HepG2 (cell line): ENCODE data around the gene INSIG2. TPM values are rescaled to one million over a fixed set of nuclear protein-coding genes. Genes with fewer than 3 reads are reported as not detected.

Source experiments
- BCL6 ChIP-seq: IDR thresholded peaks from 2 replicates; pipeline ENCODE4 v1.6.1; 2016; ENCODE audit warnings: missing genetic modification reagents, missing compliant biosample characterization
- ELF3 ChIP-seq: IDR thresholded peaks from 2 replicates; pipeline ENCODE4 v1.6.1; 2016; ENCODE audit warnings: missing genetic modification reagents, missing compliant biosample characterization
- FOXA1 ChIP-seq, 2 experiments: fragments of 450-650 bp in 1 of 2; sonication (generic) in 1 of 2; formaldehyde crosslinking in 1 of 2; IDR thresholded peaks; 2 replicates each; pipeline versions ENCODE4 v1.4.0 to v1.6.1; 2016 to 2020; ENCODE audit warnings: missing genetic modification reagents in 1 of 2
- HMG20A ChIP-seq: IDR thresholded peaks from 2 replicates; pipeline ENCODE4 v1.6.1; 2016; ENCODE audit warnings: borderline replicate concordance
- ISL2 ChIP-seq: sonication (generic); formaldehyde crosslinking; IDR thresholded peaks from 2 replicates; pipeline ENCODE4 v1.5.0; 2020; ENCODE audit warnings: missing genetic modification reagents
- PAXIP1 ChIP-seq: sonication (generic); formaldehyde crosslinking; conservative IDR thresholded peaks from 2 replicates; pipeline ENCODE4 v1.4.0; 2020; ENCODE audit warnings: mild to moderate bottlenecking, missing genetic modification reagents, moderate library complexity
- POLR2G ChIP-seq: fragments of 200-400 bp; formaldehyde crosslinking; IDR thresholded peaks from 2 replicates; pipeline ENCODE4 v1.6.1; 2018; ENCODE audit warnings: mild to moderate bottlenecking, low read depth, low read length, moderate library complexity
- TCF7 ChIP-seq: sonication (generic); IDR thresholded peaks from 2 replicates; pipeline ENCODE4 v1.6.1; 2016; ENCODE audit warnings: antibody characterized with exemption, low read depth
- ZNF792 ChIP-seq: IDR thresholded peaks from 2 replicates; pipeline ENCODE4 v1.6.1; 2016
- ZSCAN25 ChIP-seq: sonication (generic); formaldehyde crosslinking; IDR thresholded peaks from 2 replicates; pipeline ENCODE4 v1.8.0; 2022; ENCODE audit warnings: mild to moderate bottlenecking, missing genetic modification reagents
- polyA plus RNA-seq, 8 experiments: library from polyadenylated mRNA; depleted of rRNA in 3 of 8; stranded (reverse) in 7 of 8; unstranded in 1 of 8; fragments of >200 nt; fragmentation: Illumina TruSeq in 4 of 8; extraction: Trizol in 4 of 8; gene quantifications; 2 replicates each; pipeline versions ENCODE4 v1.2.1 to v1.2.3, GENCODE V29; 2011 to 2016; ENCODE audit warnings: low read depth in 4 of 8, missing spikeins in 1 of 8, mixed read lengths in 1 of 8; ENCODE audit not compliant: insufficient read depth in 1 of 8
- total RNA-seq, 5 experiments: library from RNA; depleted of rRNA; stranded (reverse); fragments of >200 nt; fragmentation: Illumina TruSeq; extraction: Trizol; gene quantifications; 2 replicates each; pipeline ENCODE4 v1.2.3, GENCODE V29; 2016; ENCODE audit warnings: low read depth in 1 of 5
- TF ChIP-seq, protein P1 (sequence below): sonication (generic); formaldehyde crosslinking; IDR thresholded peaks from 2 replicates; pipeline ENCODE4 v1.4.0; 2020; ENCODE audit warnings: missing genetic modification reagents
- TF ChIP-seq, protein P2 (sequence below): sonication (generic); formaldehyde crosslinking; IDR thresholded peaks from 2 replicates; pipeline ENCODE4 v1.9.0; 2021; ENCODE audit warnings: mild to moderate bottlenecking, missing genetic modification reagents

The INSIG2 gene
- total and polyA plus RNA-seq, 2 of the 13 experiments (the other 11 are each of a cell fraction or from before 2014, with no cell fraction given) = 73.5 to 481 TPM

DNA sequence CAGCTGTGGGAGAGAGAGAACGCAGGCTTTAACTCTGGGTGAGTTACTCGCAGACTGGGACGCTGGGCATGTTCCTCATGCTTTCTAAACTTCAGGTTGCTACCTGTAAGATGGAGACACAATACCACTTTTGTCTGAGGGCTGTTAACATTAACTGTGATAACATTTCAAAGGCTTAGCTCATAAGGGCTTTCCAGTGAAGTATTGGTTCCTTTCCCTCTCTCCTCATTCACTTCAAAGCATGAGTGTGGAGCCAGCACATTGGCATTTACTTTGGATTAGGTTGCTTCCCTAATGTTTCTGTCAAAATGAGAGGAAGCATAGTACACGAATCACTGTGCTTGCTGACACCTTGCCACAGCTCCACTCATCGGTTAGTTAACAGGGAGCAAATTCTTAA lies 30.2 kb downstream of the INSIG2 start (continued):
- TF ChIP-seq, protein P1, sequence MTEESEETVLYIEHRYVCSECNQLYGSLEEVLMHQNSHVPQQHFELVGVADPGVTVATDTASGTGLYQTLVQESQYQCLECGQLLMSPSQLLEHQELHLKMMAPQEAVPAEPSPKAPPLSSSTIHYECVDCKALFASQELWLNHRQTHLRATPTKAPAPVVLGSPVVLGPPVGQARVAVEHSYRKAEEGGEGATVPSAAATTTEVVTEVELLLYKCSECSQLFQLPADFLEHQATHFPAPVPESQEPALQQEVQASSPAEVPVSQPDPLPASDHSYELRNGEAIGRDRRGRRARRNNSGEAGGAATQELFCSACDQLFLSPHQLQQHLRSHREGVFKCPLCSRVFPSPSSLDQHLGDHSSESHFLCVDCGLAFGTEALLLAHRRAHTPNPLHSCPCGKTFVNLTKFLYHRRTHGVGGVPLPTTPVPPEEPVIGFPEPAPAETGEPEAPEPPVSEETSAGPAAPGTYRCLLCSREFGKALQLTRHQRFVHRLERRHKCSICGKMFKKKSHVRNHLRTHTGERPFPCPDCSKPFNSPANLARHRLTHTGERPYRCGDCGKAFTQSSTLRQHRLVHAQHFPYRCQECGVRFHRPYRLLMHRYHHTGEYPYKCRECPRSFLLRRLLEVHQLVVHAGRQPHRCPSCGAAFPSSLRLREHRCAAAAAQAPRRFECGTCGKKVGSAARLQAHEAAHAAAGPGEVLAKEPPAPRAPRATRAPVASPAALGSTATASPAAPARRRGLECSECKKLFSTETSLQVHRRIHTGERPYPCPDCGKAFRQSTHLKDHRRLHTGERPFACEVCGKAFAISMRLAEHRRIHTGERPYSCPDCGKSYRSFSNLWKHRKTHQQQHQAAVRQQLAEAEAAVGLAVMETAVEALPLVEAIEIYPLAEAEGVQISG (CRISPR knock-in tag) = no peak
- TF ChIP-seq BCL6 (CRISPR knock-in tag) = peak; percentile 65; the same call in 1 of the 2 replicates
- TF ChIP-seq HMG20A (CRISPR knock-in tag) = peak; percentile 46; the same call in 1 of the 2 replicates
- TF ChIP-seq, protein P2, sequence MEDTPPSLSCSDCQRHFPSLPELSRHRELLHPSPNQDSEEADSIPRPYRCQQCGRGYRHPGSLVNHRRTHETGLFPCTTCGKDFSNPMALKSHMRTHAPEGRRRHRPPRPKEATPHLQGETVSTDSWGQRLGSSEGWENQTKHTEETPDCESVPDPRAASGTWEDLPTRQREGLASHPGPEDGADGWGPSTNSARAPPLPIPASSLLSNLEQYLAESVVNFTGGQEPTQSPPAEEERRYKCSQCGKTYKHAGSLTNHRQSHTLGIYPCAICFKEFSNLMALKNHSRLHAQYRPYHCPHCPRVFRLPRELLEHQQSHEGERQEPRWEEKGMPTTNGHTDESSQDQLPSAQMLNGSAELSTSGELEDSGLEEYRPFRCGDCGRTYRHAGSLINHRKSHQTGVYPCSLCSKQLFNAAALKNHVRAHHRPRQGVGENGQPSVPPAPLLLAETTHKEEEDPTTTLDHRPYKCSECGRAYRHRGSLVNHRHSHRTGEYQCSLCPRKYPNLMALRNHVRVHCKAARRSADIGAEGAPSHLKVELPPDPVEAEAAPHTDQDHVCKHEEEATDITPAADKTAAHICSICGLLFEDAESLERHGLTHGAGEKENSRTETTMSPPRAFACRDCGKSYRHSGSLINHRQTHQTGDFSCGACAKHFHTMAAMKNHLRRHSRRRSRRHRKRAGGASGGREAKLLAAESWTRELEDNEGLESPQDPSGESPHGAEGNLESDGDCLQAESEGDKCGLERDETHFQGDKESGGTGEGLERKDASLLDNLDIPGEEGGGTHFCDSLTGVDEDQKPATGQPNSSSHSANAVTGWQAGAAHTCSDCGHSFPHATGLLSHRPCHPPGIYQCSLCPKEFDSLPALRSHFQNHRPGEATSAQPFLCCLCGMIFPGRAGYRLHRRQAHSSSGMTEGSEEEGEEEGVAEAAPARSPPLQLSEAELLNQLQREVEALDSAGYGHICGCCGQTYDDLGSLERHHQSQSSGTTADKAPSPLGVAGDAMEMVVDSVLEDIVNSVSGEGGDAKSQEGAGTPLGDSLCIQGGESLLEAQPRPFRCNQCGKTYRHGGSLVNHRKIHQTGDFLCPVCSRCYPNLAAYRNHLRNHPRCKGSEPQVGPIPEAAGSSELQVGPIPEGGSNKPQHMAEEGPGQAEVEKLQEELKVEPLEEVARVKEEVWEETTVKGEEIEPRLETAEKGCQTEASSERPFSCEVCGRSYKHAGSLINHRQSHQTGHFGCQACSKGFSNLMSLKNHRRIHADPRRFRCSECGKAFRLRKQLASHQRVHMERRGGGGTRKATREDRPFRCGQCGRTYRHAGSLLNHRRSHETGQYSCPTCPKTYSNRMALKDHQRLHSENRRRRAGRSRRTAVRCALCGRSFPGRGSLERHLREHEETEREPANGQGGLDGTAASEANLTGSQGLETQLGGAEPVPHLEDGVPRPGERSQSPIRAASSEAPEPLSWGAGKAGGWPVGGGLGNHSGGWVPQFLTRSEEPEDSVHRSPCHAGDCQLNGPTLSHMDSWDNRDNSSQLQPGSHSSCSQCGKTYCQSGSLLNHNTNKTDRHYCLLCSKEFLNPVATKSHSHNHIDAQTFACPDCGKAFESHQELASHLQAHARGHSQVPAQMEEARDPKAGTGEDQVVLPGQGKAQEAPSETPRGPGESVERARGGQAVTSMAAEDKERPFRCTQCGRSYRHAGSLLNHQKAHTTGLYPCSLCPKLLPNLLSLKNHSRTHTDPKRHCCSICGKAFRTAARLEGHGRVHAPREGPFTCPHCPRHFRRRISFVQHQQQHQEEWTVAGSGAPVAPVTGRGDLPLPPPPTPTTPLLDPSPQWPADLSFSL = peak; percentile 50; the same call in 1 of the 2 replicates
- no peak for TF ChIP-seq FOXA1 (IDR thresholded peaks at IDR 0.05)
- 0 out of 2 replicates have a peak, but pooled peaks have one; percentile 29 for TF ChIP-seq FOXA1 (CRISPR knock-in tag; IDR thresholded peaks at IDR 0.05)
- peak; percentile 84 for TF ChIP-seq TCF7
- peak; percentile 28 for TF ChIP-seq PAXIP1 (CRISPR knock-in tag)
- 0 out of 2 replicates have a peak, but pooled peaks have one; percentile 33 for TF ChIP-seq ELF3 (CRISPR knock-in tag)
- TF ChIP-seq ISL2 (CRISPR knock-in tag) = 0 out of 2 replicates have a peak, but pooled peaks have one; percentile 17
- TF ChIP-seq ZSCAN25 = no peak
- 0 out of 2 replicates have a peak, but pooled peaks have one; percentile 29 for TF ChIP-seq ZNF792 (CRISPR knock-in tag)
- peak; percentile 29; the same call in 1 of the 2 replicates for TF ChIP-seq POLR2G
